H9 (cell line): ENCODE results near the gene LDB3. TPM values are rescaled to one million over a fixed set of nuclear protein-coding genes. Genes with fewer than 3 reads are reported as not detected.

Experiments
- DNase-seq: peaks from one replicate; pipeline ENCODE4 v3.0.0-alpha.2; 2017
- H2AFZ ChIP-seq: one replicate; pipeline ENCODE4 v1.6.1; 2013; ENCODE audit warnings: mild to moderate bottlenecking, low read length, control low read depth, moderate library complexity
- H2AK5ac ChIP-seq: 2 replicates; pipeline ENCODE4 v1.6.1; 2013; ENCODE audit warnings: low read length, control low read depth, mixed read lengths; ENCODE audit not compliant: insufficient read length
- H2BK120ac ChIP-seq: one replicate; pipeline ENCODE4 v1.6.1; 2013; ENCODE audit warnings: low read depth, mild to moderate bottlenecking, low read length, control low read depth, inconsistent platforms; ENCODE audit not compliant: poor library complexity, severe bottlenecking
- H2BK12ac ChIP-seq: 2 replicates; pipeline ENCODE4 v1.6.1; 2013; ENCODE audit warnings: low read length, control low read depth, mixed read lengths, low read depth; ENCODE audit not compliant: insufficient read length
- H2BK15ac ChIP-seq: 2 replicates; pipeline ENCODE4 v1.6.1; 2013; ENCODE audit warnings: low read depth, low read length, control low read depth
- H2BK20ac ChIP-seq: one replicate; pipeline ENCODE4 v1.6.1; 2013; ENCODE audit warnings: low read depth, mild to moderate bottlenecking, low read length, control low read depth, inconsistent platforms; ENCODE audit not compliant: poor library complexity, severe bottlenecking
- H2BK5ac ChIP-seq: 2 replicates; pipeline ENCODE4 v1.6.1; 2013; ENCODE audit warnings: low read length, control low read depth, mixed read lengths; ENCODE audit not compliant: insufficient read length
- H3K14ac ChIP-seq: 2 replicates; pipeline ENCODE4 v1.6.1; 2013; ENCODE audit warnings: low read length, control low read depth; ENCODE audit not compliant: insufficient read depth
- H3K18ac ChIP-seq: 2 replicates; pipeline ENCODE4 v1.6.1; 2013; ENCODE audit warnings: low read depth, mild to moderate bottlenecking, mixed read lengths, low read length, control low read depth; ENCODE audit not compliant: insufficient read length
- H3K23ac ChIP-seq: 2 replicates; pipeline ENCODE4 v1.6.1; 2013; ENCODE audit warnings: low read length, control low read depth, mixed read lengths, low read depth; ENCODE audit not compliant: insufficient read length
- H3K23me2 ChIP-seq: 2 replicates; pipeline ENCODE4 v1.6.1; 2013; ENCODE audit warnings: low read depth, mild to moderate bottlenecking, mixed read lengths, low read length, control low read depth; ENCODE audit not compliant: insufficient read length, poor library complexity, severe bottlenecking
- H3K27ac ChIP-seq: 2 replicates; pipeline ENCODE4 v1.5.1; 2013; ENCODE audit warnings: low read length, control low read depth, mixed read lengths, low read depth; ENCODE audit not compliant: insufficient read length
- H3K27me3 ChIP-seq: 2 replicates; pipeline ENCODE4 v1.6.1; 2013; ENCODE audit warnings: low read length, control low read depth, inconsistent platforms; ENCODE audit not compliant: insufficient read depth
- H3K4ac ChIP-seq: 2 replicates; pipeline ENCODE4 v1.6.1; 2013; ENCODE audit warnings: low read depth, mild to moderate bottlenecking, control low read depth, inconsistent platforms, low read length, moderate library complexity
- H3K4me1 ChIP-seq: 2 replicates; pipeline ENCODE4 v1.6.1; 2013; ENCODE audit warnings: low read length, control low read depth, inconsistent platforms; ENCODE audit not compliant: insufficient read depth
- H3K4me2 ChIP-seq: 2 replicates; pipeline ENCODE4 v1.6.1; 2013; ENCODE audit warnings: low read length, control low read depth, mixed read lengths; ENCODE audit not compliant: insufficient read length, insufficient read depth
- H3K56ac ChIP-seq: 2 replicates; pipeline ENCODE4 v1.6.1; 2013; ENCODE audit warnings: low read depth, mild to moderate bottlenecking, mixed read lengths, low read length, control low read depth; ENCODE audit not compliant: insufficient read length
- H3K79me1 ChIP-seq: 2 replicates; pipeline ENCODE4 v1.6.1; 2013; ENCODE audit warnings: low read depth, mild to moderate bottlenecking, moderate library complexity, low read length, control low read depth, inconsistent platforms; ENCODE audit not compliant: insufficient read depth, poor library complexity, severe bottlenecking
- H3K79me2 ChIP-seq: 2 replicates; pipeline ENCODE4 v1.6.1; 2013; ENCODE audit warnings: low read length, control low read depth, inconsistent platforms; ENCODE audit not compliant: insufficient read depth
- H3K9ac ChIP-seq: 2 replicates; pipeline ENCODE4 v1.6.1; 2013; ENCODE audit warnings: low read length, control low read depth, mixed read lengths; ENCODE audit not compliant: insufficient read length; ENCODE audit errors: extremely low read depth
- H3K9me3 ChIP-seq: one replicate; pipeline ENCODE4 v1.6.1; 2013; ENCODE audit warnings: low read depth, low read length, inconsistent platforms; ENCODE audit not compliant: control insufficient read depth
- H3T11ph ChIP-seq: one replicate; pipeline ENCODE4 v1.6.1; 2013; ENCODE audit warnings: mild to moderate bottlenecking, low read length, control low read depth, inconsistent platforms
- H4K20me1 ChIP-seq: one replicate; pipeline ENCODE4 v1.6.1; 2013; ENCODE audit not compliant: control insufficient read depth, insufficient read length, insufficient read depth
- H4K5ac ChIP-seq: 2 replicates; pipeline ENCODE4 v1.6.1; 2013; ENCODE audit warnings: low read depth, mild to moderate bottlenecking, mixed read lengths, low read length, control low read depth; ENCODE audit not compliant: insufficient read length
- H4K8ac ChIP-seq: replicated peaks from 2 replicates; pipeline ENCODE4 v1.6.1; 2013; ENCODE audit warnings: low read length, control low read depth, mixed read lengths, low read depth; ENCODE audit not compliant: insufficient read length
- H4K91ac ChIP-seq: 2 replicates; pipeline ENCODE4 v1.6.1; 2013; ENCODE audit warnings: low read depth, mild to moderate bottlenecking, moderate library complexity, mixed read lengths, low read length, control low read depth; ENCODE audit not compliant: insufficient read length
- H3K27ac Mint-ChIP-seq, 3 experiments: 2 replicates in 2 of 3; 3 replicates in 1 of 3; pipeline ENCODE4 v1.8.0; 2020 to 2021; ENCODE audit warnings: mixed read lengths in 3 of 3, mild to moderate bottlenecking in 1 of 3, moderate library complexity in 1 of 3
- H3K27me3 Mint-ChIP-seq: 2 replicates; pipeline ENCODE4 v1.8.0; 2021; ENCODE audit warnings: low read depth, mild to moderate bottlenecking, moderate library complexity, mixed read lengths
- H3K36me3 Mint-ChIP-seq, 3 experiments: 2 replicates in 2 of 3; 3 replicates in 1 of 3; pipeline ENCODE4 v1.8.0; 2020 to 2021; ENCODE audit warnings: low read depth in 3 of 3, mixed read lengths in 3 of 3; ENCODE audit not compliant: insufficient read depth in 1 of 3
- H3K4me1 Mint-ChIP-seq, 2 experiments: 2 replicates each; pipeline ENCODE4 v1.8.0; 2020; ENCODE audit warnings: mixed read lengths in 2 of 2
- H3K4me3 Mint-ChIP-seq, 2 experiments: 2 replicates in 1 of 2; 3 replicates in 1 of 2; pipeline ENCODE4 v1.8.0; 2020 to 2021; ENCODE audit warnings: mild to moderate bottlenecking in 2 of 2, mixed read lengths in 2 of 2, moderate library complexity in 1 of 2
- H3K9me3 Mint-ChIP-seq, 2 experiments: 2 replicates in 1 of 2; 3 replicates in 1 of 2; pipeline ENCODE4 v1.8.0; 2020; ENCODE audit warnings: mild to moderate bottlenecking in 2 of 2, mixed read lengths in 2 of 2, moderate library complexity in 1 of 2
- CTCF ChIP-seq: fragments of 200-600 bp; sonication (generic); conservative IDR thresholded peaks from 3 replicates; pipeline ENCODE4 v1.8.0; 2021; ENCODE audit warnings: antibody characterized with exemption, mild to moderate bottlenecking
- WGBS: extraction: QIAGEN DNeasy Blood & Tissue Kit; methylation state at CpG from one replicate; pipeline ENCODE4 v1.1.7; 2013; ENCODE audit warnings: missing lambda C conversion rate, low lambda C conversion rate, mixed read lengths; ENCODE audit not compliant: insufficient read length; ENCODE audit errors: extremely low coverage; 5-methylcytosine and 5-hydroxymethylcytosine counted together
- total RNA-seq: library from RNA; stranded (reverse); gene quantifications from 2 replicates; pipeline ENCODE4 v1.2.1, GENCODE V29; 2021

Gene LDB3
- total RNA-seq, 1 experiment from 2014 or later = 0.17 TPM

GRCh38 chr10:86708068-86708782 lies 39.9 kb downstream of the LDB3 start:
- H3K14ac ChIP-seq = 0 out of 2 replicates have a peak overlapping the region, but pooled peaks have one; percentile 16
- H2AFZ ChIP-seq = no peak overlapping the region
- no peak overlapping the region for H4K5ac ChIP-seq
- H3K27ac ChIP-seq = no peak overlapping the region
- H2BK20ac ChIP-seq = no peak overlapping the region
- H3K79me2 ChIP-seq = no peaks in the 10 kb centered on the region
- no peaks in the 10 kb centered on the region for H3K36me3 Mint-ChIP-seq
- H4K20me1 ChIP-seq = no peaks in the 10 kb centered on the region
- no peak overlapping the region for H3K56ac ChIP-seq
- H3K4me3 Mint-ChIP-seq = no peak overlapping the region; a peak in 1 of 5 replicates
- H3K27ac Mint-ChIP-seq = no peak overlapping the region
- WGBS = no CpG with 5 or more reads among the region's 8 CpGs
- no peaks in the 10 kb centered on the region for H3K27me3 Mint-ChIP-seq
- H4K8ac ChIP-seq = no peak overlapping the region
- no peak overlapping the region for H4K91ac ChIP-seq
- no peak overlapping the region for H2BK120ac ChIP-seq
- H3K27me3 ChIP-seq = no peaks in the 10 kb centered on the region
- H3K4ac ChIP-seq = no peak overlapping the region
- no peaks in the 10 kb centered on the region; a peak in 1 of 5 replicates for H3K9me3 Mint-ChIP-seq
- no peak overlapping the region for H2BK5ac ChIP-seq
- no peaks in the 10 kb centered on the region for H3K9me3 ChIP-seq
- H3K23ac ChIP-seq = no peak overlapping the region
- H2BK15ac ChIP-seq = no peak overlapping the region
- TF ChIP-seq CTCF = no peak
- peaks cover 38 to 40% of the 10 kb centered on the region in 2 experiments for H3K4me1 Mint-ChIP-seq
- no peak for DNase-seq
- no peak overlapping the region for H3K18ac ChIP-seq
- H3K23me2 ChIP-seq = peaks cover 8% of the 10 kb centered on the region
- H2BK12ac ChIP-seq = no peak overlapping the region
- no peak overlapping the region for H2AK5ac ChIP-seq
- H3T11ph ChIP-seq = no peak overlapping the region
- H3K79me1 ChIP-seq = no peaks in the 10 kb centered on the region
- H3K4me1 ChIP-seq = no peaks in the 10 kb centered on the region; the same call in 1 of the 2 replicates
- no peak overlapping the region for H3K9ac ChIP-seq
- no peak overlapping the region for H3K4me2 ChIP-seq
